Measurements from ENCODE around the gene GALNT17.

Gene GALNT17

GRCh38 chr7:71286924-71287323 lies 155.0 kb downstream of the GALNT17 start:
- DNase-seq = no peak

- no peak for DNase-seq
Measured at GRCh38 chr7:71290452-71290851, 158.5 kb downstream of the GALNT17 start.

GRCh38 chr7:71298378-71298777 lies 166.4 kb downstream of the GALNT17 start:
- no peak for DNase-seq

- no peak for DNase-seq
Measured at GRCh38 chr7:71300086-71300485, 168.1 kb downstream of the GALNT17 start.

GRCh38 chr7:71300603-71301002 lies 168.7 kb downstream of the GALNT17 start:
- DNase-seq = no peak

DNA sequence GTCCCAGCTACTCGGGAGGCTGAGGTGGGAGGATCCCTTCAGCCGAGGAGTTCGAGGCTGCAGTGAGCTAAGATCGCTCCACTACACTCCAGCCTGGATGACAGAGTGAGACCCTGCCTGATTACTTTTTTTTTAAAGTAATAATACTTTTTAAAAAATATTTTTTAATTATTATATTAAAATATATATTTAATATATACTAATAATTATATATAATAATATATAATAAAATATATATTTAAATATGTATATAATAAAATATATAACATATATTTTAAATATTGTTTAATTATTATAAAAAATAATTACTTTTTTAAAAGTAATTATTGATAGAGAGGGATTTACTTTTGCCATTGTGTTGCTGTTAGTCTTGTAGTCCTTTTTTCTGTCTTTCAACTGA lies 169.2 kb downstream of the GALNT17 start:
- DNase-seq = no peak

DNA sequence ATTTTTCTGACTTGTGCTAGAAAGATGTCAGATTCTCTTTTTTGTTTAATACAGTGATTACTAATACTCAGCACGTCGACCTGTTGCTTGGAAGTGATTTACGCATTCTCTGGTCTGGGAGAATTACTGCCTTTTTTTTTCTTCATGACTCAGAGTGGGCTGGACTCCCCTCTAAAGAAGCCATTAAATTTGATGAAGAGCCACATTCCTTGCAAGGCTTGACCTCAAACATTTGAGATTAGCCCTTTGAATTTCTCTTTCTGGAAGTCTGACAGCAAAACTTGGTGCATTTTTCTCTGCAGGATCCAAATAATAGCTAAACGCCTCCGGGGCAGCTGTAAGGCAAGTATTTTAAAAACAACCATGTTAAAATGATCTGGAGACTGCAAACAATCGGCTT lies 171.6 kb downstream of the GALNT17 start:
- DNase-seq = no peak

DNA sequence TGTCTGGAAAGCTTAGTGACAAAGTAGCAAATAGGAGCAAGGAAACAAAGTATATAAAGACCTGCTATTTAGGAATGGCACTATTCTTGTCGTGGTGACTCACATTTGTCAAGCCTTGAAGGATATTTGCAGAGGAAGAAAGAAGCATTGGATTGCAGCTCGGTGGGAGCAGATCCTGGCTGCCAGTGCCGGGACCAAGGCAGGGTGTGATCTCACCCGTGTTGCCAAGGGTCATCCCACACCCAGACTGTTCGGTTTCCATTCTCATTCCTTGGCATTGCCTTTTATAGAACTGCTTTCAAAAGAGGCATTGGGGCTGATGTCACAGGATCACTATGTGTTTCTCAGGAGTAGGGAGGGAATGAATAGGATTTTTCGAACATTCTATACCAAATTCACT lies 176.2 kb downstream of the GALNT17 start:
- DNase-seq = no peak

DNA sequence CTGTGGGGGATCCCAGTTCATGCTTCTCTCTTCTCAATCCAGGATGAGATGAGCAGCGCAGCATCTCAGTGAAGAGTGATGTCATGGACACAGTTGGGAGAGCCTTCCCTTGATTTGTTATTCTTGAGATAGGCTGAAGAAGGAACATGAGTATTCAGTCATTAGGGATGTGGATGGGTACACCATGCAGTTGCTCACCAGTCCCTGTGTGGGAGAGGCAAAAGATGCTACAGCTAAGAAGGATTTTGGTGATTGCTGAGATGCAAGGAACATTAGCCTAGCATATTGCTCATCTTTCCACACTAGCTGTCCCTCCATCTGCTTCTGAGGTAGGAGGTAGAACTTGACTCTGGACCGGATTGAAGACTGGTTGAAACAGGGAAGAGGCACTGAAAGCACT lies 179.6 kb downstream of the GALNT17 start:
- no peak for DNase-seq

GRCh38 chr7:71312755-71313490 lies 181.0 kb downstream of the GALNT17 start:
- no peak for DNase-seq

- no peak for DNase-seq
Measured at GRCh38 chr7:71313553-71313952, 181.6 kb downstream of the GALNT17 start.

- DNase-seq = no peak
Measured at GRCh38 chr7:71320916-71321315, 189.0 kb downstream of the GALNT17 start.

DNA sequence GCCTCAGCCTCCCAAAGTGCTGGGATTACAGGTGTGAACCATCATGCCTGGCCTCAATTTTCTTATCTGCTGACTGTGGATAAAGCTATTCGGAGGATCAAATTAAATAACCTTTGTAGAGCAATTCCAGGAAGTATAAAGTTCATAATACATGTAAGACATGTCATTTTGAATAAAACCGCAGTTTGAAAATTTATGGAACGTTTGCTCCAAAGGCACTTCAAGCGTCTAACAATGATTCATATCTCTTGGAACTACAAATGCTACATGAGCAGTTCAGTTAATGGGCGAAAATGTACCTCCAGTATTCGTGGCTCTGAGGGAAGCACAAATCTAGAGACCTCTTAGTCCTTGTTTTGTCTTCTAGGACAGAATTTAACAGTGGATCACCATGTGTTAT lies 190.3 kb downstream of the GALNT17 start:
- no peak for DNase-seq

DNA sequence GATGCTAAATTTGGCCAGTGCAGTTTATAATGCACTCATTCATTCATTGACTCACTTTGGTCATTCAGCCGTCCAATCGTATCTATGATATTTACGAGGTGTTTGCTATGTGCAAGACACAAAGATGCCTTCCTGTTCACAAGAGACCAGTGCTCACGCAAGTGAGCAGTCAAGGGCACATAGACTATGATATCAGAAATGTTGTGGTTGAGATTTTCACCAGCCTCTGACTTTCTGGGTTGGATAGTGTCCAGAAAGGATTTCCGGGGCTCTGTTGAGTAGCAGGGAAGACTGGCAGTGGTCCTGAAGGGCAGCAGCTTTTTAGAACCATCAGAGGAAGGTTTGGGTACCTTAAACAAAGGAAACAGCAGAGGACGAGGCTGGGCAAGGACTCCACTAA lies 191.8 kb downstream of the GALNT17 start:
- no peak for DNase-seq

DNA sequence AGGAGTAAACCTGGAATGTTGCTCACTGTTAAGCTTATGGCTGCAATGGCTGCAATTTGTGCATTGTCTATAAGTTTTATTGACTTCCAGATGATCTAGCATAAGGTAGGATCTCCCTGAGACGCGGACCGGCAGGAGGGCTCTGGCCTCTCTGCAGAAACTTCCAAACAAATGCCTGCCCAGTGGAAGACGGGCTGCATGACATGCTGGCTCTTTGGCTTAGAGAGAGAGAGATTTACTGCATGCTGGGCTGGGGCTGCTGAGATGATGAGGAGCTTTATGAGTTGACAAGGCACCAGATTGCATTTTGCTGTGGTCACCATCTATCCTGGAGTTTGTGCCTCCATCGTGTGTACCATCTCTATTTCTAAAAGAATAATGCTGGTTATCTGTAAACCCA lies 193.2 kb downstream of the GALNT17 start:
- DNase-seq = no peak

GRCh38 chr7:71326595-71326994 lies 194.7 kb downstream of the GALNT17 start:
- no peak for DNase-seq

- no peak for DNase-seq
Measured at GRCh38 chr7:71327946-71328345, 196.0 kb downstream of the GALNT17 start.

DNA sequence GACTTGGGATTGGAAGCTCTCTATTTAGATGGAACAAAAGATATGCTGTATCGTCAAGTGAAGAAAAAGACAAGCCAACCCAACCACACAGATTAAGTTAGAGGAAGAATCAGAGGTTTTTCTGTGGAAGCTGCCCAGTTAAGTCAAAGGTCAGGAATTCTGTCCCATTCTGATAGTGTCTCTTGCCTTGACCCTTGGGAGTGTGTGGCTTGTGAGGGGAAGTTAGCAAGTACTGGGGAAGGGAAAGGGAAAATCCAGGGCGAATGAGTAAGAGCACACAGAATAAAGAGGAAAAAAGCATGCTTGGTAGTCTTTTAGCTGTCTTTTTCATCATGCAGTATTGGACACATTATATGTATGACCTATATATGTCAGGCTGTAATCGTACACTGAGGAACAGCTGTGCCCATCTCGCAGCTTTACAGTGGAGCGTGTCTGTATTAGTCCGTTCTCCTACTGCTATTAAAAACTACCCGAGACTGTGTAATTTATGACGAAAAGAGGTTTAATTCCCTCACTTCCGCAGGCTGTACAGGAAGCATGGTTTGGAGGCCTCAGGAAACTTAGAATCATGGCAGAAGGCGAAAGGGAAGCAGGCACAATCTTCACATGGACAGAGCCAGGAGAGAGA lies 197.2 kb downstream of the GALNT17 start:
- DNase-seq = no peak

GRCh38 chr7:71332207-71332606 lies 200.3 kb downstream of the GALNT17 start:
- no peak for DNase-seq

- no peak for DNase-seq
Measured at GRCh38 chr7:71334541-71334940, 202.6 kb downstream of the GALNT17 start.

- DNase-seq = no peak
Measured at GRCh38 chr7:71338866-71339265, 206.9 kb downstream of the GALNT17 start.

DNA sequence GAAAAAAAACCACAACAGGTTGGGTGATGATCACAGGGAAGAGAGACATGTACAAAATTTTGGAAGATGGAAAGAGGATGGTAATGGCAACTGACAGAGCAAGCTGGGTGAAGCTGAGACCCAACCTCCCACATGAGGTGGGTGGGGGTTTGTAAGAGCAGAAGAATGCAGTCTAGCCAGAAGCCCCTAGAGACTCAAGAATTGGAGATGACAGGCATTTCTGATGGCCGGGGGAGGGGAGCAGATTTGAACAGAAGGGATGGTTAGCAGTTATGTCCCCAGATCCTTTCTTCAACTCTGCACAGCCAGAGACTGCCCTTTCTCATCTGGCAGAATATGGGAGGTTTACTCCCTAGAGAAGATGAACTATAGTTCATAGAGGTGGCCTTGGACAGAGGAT lies 208.0 kb downstream of the GALNT17 start:
- DNase-seq = no peak

DNA sequence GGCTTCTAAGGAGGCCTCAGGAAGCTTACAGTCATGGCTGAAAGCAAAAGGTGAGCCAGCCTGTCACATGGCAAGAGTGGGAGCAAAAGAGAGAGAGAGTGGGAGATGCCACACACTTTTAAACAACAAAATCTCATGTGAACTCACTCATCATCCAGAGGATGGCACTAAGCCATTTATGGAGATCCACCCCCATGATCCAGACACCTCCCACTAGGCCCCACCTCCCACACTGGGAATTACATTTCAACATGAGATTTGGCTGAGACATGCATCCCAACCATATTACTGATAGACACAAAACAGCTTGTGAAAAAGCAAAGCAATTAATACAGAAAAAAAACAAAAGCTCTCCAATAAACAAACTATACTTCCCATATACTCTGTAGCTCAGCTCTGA lies 210.3 kb downstream of the GALNT17 start:
- DNase-seq = no peak

- DNase-seq = no peak
Measured at GRCh38 chr7:71343039-71343438, 211.1 kb downstream of the GALNT17 start.

- DNase-seq = no peak
Measured at GRCh38 chr7:71343892-71344291, 211.9 kb downstream of the GALNT17 start.

Measured in stimulated activated CD4-positive, alpha-beta T cell treated with anti-CD3 and anti-CD28 coated beads, Interleukin-4, amount 100 ng/mL, for 1 hour (primary cell).